Aorta (tissue), 5 donors: Measurements from ENCODE around the gene GATAD2A. TPM values are rescaled to one million over a fixed set of nuclear protein-coding genes. Genes with fewer than 3 reads are reported as not detected.

Source experiments
- ATAC-seq: fragments of 200-7000 bp; cut with Tn5 transposase; one replicate; pipeline ENCODE4 v1.9.1; 2022; ENCODE audit warnings: moderate library complexity; ENCODE audit not compliant: low FRiP score
- DNase-seq, 2 donors: peaks; one replicate each; pipeline ENCODE4 v3.0.0-alpha.2; 2020
- H3K27ac ChIP-seq, 2 donors: one replicate each; pipeline ENCODE4 v1.5.1; 2013; ENCODE audit warnings: low read length in 2 of 2, mild to moderate bottlenecking in 2 of 2, moderate library complexity in 2 of 2, control low read depth in 1 of 2, inconsistent platforms in 1 of 2, low read depth in 1 of 2
- H3K27me3 ChIP-seq, 2 donors: one replicate each; pipeline ENCODE4 v1.6.1; 2013; ENCODE audit warnings: control low read depth in 1 of 2, low read length in 1 of 2, mild to moderate bottlenecking in 1 of 2, moderate library complexity in 1 of 2; ENCODE audit not compliant: insufficient read depth in 2 of 2, control insufficient read depth in 1 of 2
- H3K36me3 ChIP-seq, 2 donors: one replicate each; pipeline ENCODE4 v1.6.1; 2013; ENCODE audit warnings: control low read depth in 1 of 2, low read length in 1 of 2, mild to moderate bottlenecking in 1 of 2; ENCODE audit not compliant: insufficient read depth in 2 of 2, control insufficient read depth in 1 of 2
- H3K4me1 ChIP-seq, 2 donors: one replicate each; pipeline ENCODE4 v1.6.1; 2013; ENCODE audit warnings: low read length in 2 of 2, control low read depth in 1 of 2, mild to moderate bottlenecking in 1 of 2, moderate library complexity in 1 of 2; ENCODE audit not compliant: insufficient read depth in 2 of 2, control insufficient read depth in 1 of 2
- H3K4me3 ChIP-seq, 2 donors: one replicate each; pipeline ENCODE4 v1.5.1; 2013; ENCODE audit warnings: low read length in 2 of 2, control low read depth in 1 of 2, mild to moderate bottlenecking in 1 of 2
- H3K9me3 ChIP-seq: one replicate; pipeline ENCODE4 v1.6.1; 2013; ENCODE audit warnings: mild to moderate bottlenecking, low read length; ENCODE audit not compliant: control insufficient read depth
- WGBS, 2 donors: extraction: QIAGEN DNeasy Blood & Tissue Kit; methylation state at CpG; one replicate each; pipeline ENCODE4 v1.1.7; 2013; 5-methylcytosine and 5-hydroxymethylcytosine counted together
- intact Hi-C, 2 donors: fragments of 100-400 bp; cut with DNase I; formaldehyde crosslinking; loops; one replicate each; pipeline versions ENCODE4 v1.14.2 to v1.15.0; 2022
- polyA plus RNA-seq, 2 donors: library from polyadenylated mRNA; stranded (reverse); fragments of 200-250 nt; gene quantifications; one replicate each; pipeline ENCODE4 v1.2.3, GENCODE V29; 2013
- total RNA-seq, 2 donors: library from RNA; stranded (reverse); fragmentation: NEBNext Ultra II Directional; extraction: Animal tissue kit (Norgen Biotek cat#: 25700); gene quantifications; one replicate each; pipeline ENCODE4 v1.2.1, GENCODE V29; 2021
- donor health status: healthy with polysubstance abuse.
- donor health status: Bipolar disorder and iron deficiency.
- donor health status: DM: no; HTN: no; CAD: no.
- donor health status: DM: no; HTN: no; CAD: no.
- donor health status: DM: yes; HTN: yes; CAD: no.

GATAD2A gene
- total and polyA plus RNA-seq, 4 donors: 17.9 to 86.7 (median 50.7) TPM

- Histone ChIP-seq H3K27ac (no peak overlapping the region), H3K9me3 (no peaks in the 10 kb centered on the region), H3K27me3 (no peaks in the 10 kb centered on the region), H3K4me1 (no peaks in the 10 kb centered on the region), H3K36me3 (no peaks in the 10 kb centered on the region), H3K4me3 (no peak overlapping the region)
- intact Hi-C loops: no loop called here
- WGBS, 2 donors: 79 to 80% methylated on average over 19 of the region's 19 CpGs
- ATAC-seq: no peak
- DNase-seq: no peak
Observed at GRCh38 chr19:19475849-19476828, 70.7 kb downstream of the GATAD2A start.

DNA sequence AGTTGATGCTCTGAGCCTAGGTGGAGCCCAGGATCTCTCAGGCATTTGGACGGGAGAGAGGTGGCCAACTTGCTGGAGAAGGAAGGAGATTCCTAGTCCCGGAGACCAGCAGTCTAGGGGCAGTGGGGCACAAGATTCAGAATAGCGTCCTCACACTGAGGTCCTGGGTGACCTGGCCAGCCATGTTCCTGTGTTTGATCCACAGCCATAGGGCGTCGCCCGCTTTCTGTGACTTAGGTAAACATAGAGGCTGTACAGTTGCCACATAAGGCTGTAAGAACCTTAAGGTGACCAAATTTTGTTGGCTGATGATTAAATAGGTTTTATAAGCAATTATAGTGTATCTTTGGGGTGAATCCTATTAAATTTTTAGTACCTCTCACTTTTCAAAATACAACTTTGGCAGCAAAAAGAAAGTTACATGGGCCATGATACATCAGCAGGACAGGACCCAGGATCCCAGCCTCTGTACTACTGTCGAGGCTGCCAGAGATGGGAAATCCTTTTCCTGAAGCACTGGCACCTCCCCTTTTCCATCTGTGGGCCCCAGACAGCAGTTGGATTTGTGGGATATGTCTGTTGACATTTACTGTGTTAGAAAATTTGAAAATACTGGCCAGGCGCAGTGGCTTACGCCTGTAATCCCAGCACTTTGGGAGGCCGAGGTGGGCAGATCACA, 72.4 kb downstream of the GATAD2A start:
- Histone ChIP-seq H3K27ac (no peak overlapping the region), H3K36me3 (no peaks in the 10 kb centered on the region), H3K27me3 (no peaks in the 10 kb centered on the region), H3K9me3 (no peaks in the 10 kb centered on the region), H3K4me1 (no peaks in the 10 kb centered on the region), H3K4me3 (no peak overlapping the region)
- DNase-seq (no peak), ATAC-seq (no peak)
- WGBS, 2 donors: 81 to 88% methylated on average over 10 of the region's 10 CpGs
- intact Hi-C loops: no loop called here

DNA sequence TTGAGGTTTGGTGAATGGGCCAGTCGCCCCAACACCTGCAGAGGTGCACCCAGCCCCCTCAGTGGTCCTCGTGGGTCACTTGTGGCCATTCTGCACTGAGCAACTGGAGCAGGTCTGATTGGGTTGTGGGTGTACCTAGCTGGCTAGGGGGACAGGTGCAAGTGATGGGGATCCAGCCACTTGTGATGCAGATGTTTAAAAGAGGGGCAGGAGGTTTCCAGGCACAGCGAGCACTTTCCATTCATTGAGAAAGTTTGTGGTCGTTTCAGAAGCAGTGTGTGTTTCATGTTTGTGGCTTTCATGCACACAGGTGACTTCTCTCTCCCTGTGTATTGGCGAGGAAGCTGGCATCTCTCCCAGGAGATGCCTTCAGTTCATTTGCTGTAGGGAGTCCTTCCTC, 75.2 kb downstream of the GATAD2A start:
- H3K36me3 ChIP-seq: no peaks in the 10 kb centered on the region
- WGBS, 2 donors: 84 to 88% methylated on average over 5 of the region's 5 CpGs
- H3K27ac ChIP-seq: no peak overlapping the region
- no peaks in the 10 kb centered on the region for H3K9me3 ChIP-seq
- ATAC-seq: no peak
- DNase-seq: no peak
- H3K4me3 ChIP-seq: no peak overlapping the region
- H3K27me3 ChIP-seq: no peaks in the 10 kb centered on the region
- H3K4me1 ChIP-seq: no peaks in the 10 kb centered on the region
- intact Hi-C loops: loop anchor here in 1 of 2 donors (5.0 kb wide), 1 partner anchor 58 kb away; no protein-coding TSS in a partner anchor

GRCh38 chr19:19482809-19483596, 77.5 kb downstream of the GATAD2A start:
- no peak for ATAC-seq
- Histone ChIP-seq H3K4me1 (no peaks in the 10 kb centered on the region), H3K27ac (no peak overlapping the region), H3K36me3 (no peaks in the 10 kb centered on the region), H3K9me3 (no peaks in the 10 kb centered on the region), H3K27me3 (no peaks in the 10 kb centered on the region), H3K4me3 (no peak overlapping the region)
- 56 to 65% methylated on average over 19 of the region's 19 CpGs for WGBS, 2 donors
- intact Hi-C loops: loop anchor here in 1 of 2 donors (5.0 kb wide), 1 partner anchor 61 kb away; no protein-coding TSS in a partner anchor
- no peak for DNase-seq

- Histone ChIP-seq H3K4me3 (no peak overlapping the region), H3K36me3 (no peaks in the 10 kb centered on the region), H3K27ac (no peak overlapping the region), H3K27me3 (no peaks in the 10 kb centered on the region), H3K9me3 (no peaks in the 10 kb centered on the region), H3K4me1 (no peaks in the 10 kb centered on the region)
- DNase-seq (no peak), ATAC-seq (no peak)
- intact Hi-C loops: loop anchor here in 1 of 2 donors (5.0 kb wide), 1 partner anchor 78 kb away; the partner anchor contains the start of gene GATAD2A
- 71 to 77% methylated on average over 15 of the region's 15 CpGs for WGBS, 2 donors
Observed at GRCh38 chr19:19485161-19485997, 79.9 kb downstream of the GATAD2A start.

DNA sequence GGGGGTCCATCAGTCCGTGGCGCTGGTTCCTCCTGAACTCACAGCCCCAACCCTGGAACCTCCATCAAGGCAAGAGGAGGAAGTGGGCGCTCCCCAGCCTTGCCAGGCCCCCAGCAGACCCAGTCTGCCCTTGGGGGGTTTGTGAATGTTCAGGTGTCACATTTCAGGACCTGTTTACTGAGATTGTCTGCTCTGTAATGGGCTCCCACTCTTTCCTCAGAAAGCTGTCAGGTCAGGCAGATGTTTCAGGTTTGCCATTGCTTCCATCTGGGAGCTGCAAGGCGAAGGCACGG, 80.5 kb downstream of the GATAD2A start:
- DNase-seq (no peak), ATAC-seq (no peak)
- intact Hi-C loops: loop anchor here in 1 of 2 donors (5.0 kb wide), 1 partner anchor 79 kb away; the partner anchor contains the start of gene GATAD2A
- 95% methylated on average over 5 of the region's 5 CpGs for WGBS, 2 donors
- Histone ChIP-seq H3K4me3 (no peak overlapping the region), H3K36me3 (no peaks in the 10 kb centered on the region), H3K4me1 (no peaks in the 10 kb centered on the region), H3K27me3 (no peaks in the 10 kb centered on the region), H3K27ac (no peak overlapping the region), H3K9me3 (no peaks in the 10 kb centered on the region)

GRCh38 chr19:19486343-19487076, 81.0 kb downstream of the GATAD2A start:
- intact Hi-C loops: loop anchor here in 1 of 2 donors (5.0 kb wide), 1 partner anchor 79 kb away; the partner anchor contains the start of gene GATAD2A

More at GRCh38 chr19:19486343-19487076, 81.0 kb downstream of the GATAD2A start:
- H3K4me1 ChIP-seq: no peaks in the 10 kb centered on the region
- no peaks in the 10 kb centered on the region for H3K36me3 ChIP-seq
- H3K4me3 ChIP-seq: no peak overlapping the region
- no peak for ATAC-seq
- no peak overlapping the region for H3K27ac ChIP-seq
- no peaks in the 10 kb centered on the region for H3K27me3 ChIP-seq
- no peaks in the 10 kb centered on the region for H3K9me3 ChIP-seq
- WGBS, 2 donors: 86 to 91% methylated on average over 15 of the region's 15 CpGs
- no peak for DNase-seq
